Erythroblast (primary cell): ENCODE data around the gene SLC35A3.

Experiments used
- GATA1 ChIP-seq: IDR thresholded peaks from 2 replicates; pipeline ENCODE4 v1.6.1; 2011; ENCODE audit warnings: low read depth, mild to moderate bottlenecking, control low read depth, low read length, moderate library complexity
- POLR2A ChIP-seq: IDR thresholded peaks from 2 replicates; pipeline ENCODE4 v1.6.1; 2011; ENCODE audit warnings: mild to moderate bottlenecking, low read length

DNA sequence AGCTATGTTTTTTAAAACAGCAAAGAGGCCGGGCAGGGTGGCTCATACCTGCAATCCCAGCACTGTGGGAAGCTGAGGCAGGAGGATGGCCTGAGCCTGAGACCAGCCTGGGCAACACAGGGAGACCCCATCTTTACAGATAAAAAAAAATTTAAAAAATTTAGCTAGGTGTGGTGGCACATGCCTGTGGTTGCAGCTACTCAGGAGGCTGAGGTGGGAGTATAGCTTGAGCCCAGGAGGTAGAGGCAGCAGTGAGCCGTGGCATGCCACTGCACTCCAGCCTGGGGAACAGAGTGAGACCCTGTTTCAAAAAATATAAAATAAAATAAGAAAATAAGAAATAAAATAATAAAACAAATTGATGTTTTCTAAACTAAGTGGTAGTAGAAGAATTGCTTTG is 8.4 kb downstream of the SLC35A3 start:
- TF ChIP-seq POLR2A, result no peak
- no peak for TF ChIP-seq GATA1
